CD14-positive monocyte (primary cell): ENCODE data around the gene B3GNT8. TPM values are rescaled to one million over a fixed set of nuclear protein-coding genes. Genes with fewer than 3 reads are reported as not detected.

ENCODE experiments used
- DNase-seq, 3 donors: peaks; one replicate each; pipeline ENCODE4 v3.0.0-alpha.2; 2011 to 2022
- H2AFZ ChIP-seq: 2 replicates; pipeline ENCODE4 v1.6.0; 2012; ENCODE audit warnings: mild to moderate bottlenecking, low read depth, low read length, inconsistent platforms; ENCODE audit not compliant: insufficient read depth, poor library complexity, severe bottlenecking
- H3K27ac ChIP-seq, 2 donors: 1 replicate in 1 of 2; 2 replicates in 1 of 2; pipeline ENCODE4 v1.5.1; 2012 to 2013; ENCODE audit warnings: low read length in 2 of 2, control low read depth in 1 of 2, inconsistent platforms in 1 of 2, low read depth in 1 of 2, mild to moderate bottlenecking in 1 of 2
- H3K27me3 ChIP-seq, 2 donors: one replicate each; pipeline versions ENCODE4 v1.6.0 to v1.6.1; 2011 to 2013; ENCODE audit warnings: low read length in 2 of 2; ENCODE audit not compliant: control insufficient read depth in 2 of 2, insufficient read depth in 2 of 2
- H3K36me3 ChIP-seq, 2 donors: replicated peaks in 1 of 2; 1 replicate in 1 of 2; 2 replicates in 1 of 2; pipeline versions ENCODE4 v1.5.1 to v1.6.1; 2012 to 2013; ENCODE audit warnings: low read length in 2 of 2, control low read depth in 1 of 2, inconsistent platforms in 1 of 2, mild to moderate bottlenecking in 1 of 2; ENCODE audit not compliant: insufficient read depth in 2 of 2, control insufficient read depth in 1 of 2
- H3K4me1 ChIP-seq, 2 donors: 1 replicate in 1 of 2; 2 replicates in 1 of 2; pipeline versions ENCODE4 v1.5.1 to v1.6.1; 2012 to 2013; ENCODE audit warnings: low read length in 2 of 2, control low read depth in 1 of 2, inconsistent platforms in 1 of 2, mild to moderate bottlenecking in 1 of 2, moderate library complexity in 1 of 2; ENCODE audit not compliant: insufficient read depth in 2 of 2, control insufficient read depth in 1 of 2
- H3K4me2 ChIP-seq: replicated peaks from 2 replicates; pipeline ENCODE3; 2012; ENCODE audit warnings: low read length, moderate library complexity, mild to moderate bottlenecking; ENCODE audit not compliant: poor library complexity, severe bottlenecking; ENCODE audit errors: extremely low read depth
- H3K4me3 ChIP-seq, 3 experiments: fragments of 200-600 bp in 1 of 3; sonication (generic) in 1 of 3; replicated peaks in 1 of 3; 1 replicate in 2 of 3; 2 replicates in 1 of 3; pipeline ENCODE4 v1.5.1; 2011 to 2013; ENCODE audit warnings: low read length in 3 of 3, mild to moderate bottlenecking in 3 of 3, control low read depth in 2 of 3, low read depth in 2 of 3, inconsistent platforms in 1 of 3, moderate library complexity in 1 of 3
- H3K79me2 ChIP-seq: 2 replicates; pipeline ENCODE4 v1.6.0; 2012; ENCODE audit warnings: mild to moderate bottlenecking, control low read depth, inconsistent platforms, low read length, moderate library complexity; ENCODE audit not compliant: insufficient read depth
- H3K9ac ChIP-seq: 2 replicates; pipeline ENCODE4 v1.6.0; 2017; ENCODE audit warnings: low read length, mild to moderate bottlenecking; ENCODE audit not compliant: insufficient read depth, poor library complexity, severe bottlenecking
- H3K9me3 ChIP-seq, 2 donors: replicated peaks in 1 of 2; 1 replicate in 1 of 2; 2 replicates in 1 of 2; pipeline versions ENCODE4 v1.5.1 to v1.6.1; 2012 to 2013; ENCODE audit warnings: low read length in 2 of 2, control low read depth in 1 of 2; ENCODE audit not compliant: control insufficient read depth in 1 of 2, insufficient read depth in 1 of 2
- H4K20me1 ChIP-seq: 2 replicates; pipeline ENCODE4 v1.6.0; 2012; ENCODE audit warnings: mild to moderate bottlenecking, low read length, control low read depth, moderate library complexity; ENCODE audit not compliant: insufficient read depth
- H3K27ac Mint-ChIP-seq, 7 donors: one replicate each; pipeline ENCODE4 v1.8.0; 2020; ENCODE audit warnings: mild to moderate bottlenecking in 7 of 7, mixed read lengths in 7 of 7, moderate library complexity in 6 of 7, inconsistent platforms in 2 of 7
- H3K27me3 Mint-ChIP-seq, 3 donors: one replicate each; pipeline ENCODE4 v1.8.0; 2021 to 2022; ENCODE audit warnings: low read depth in 3 of 3, mild to moderate bottlenecking in 3 of 3, mixed read lengths in 3 of 3, moderate library complexity in 3 of 3, inconsistent platforms in 1 of 3
- H3K36me3 Mint-ChIP-seq, 2 donors: one replicate each; pipeline ENCODE4 v1.8.0; 2020; ENCODE audit warnings: mixed read lengths in 2 of 2, inconsistent platforms in 1 of 2, mild to moderate bottlenecking in 1 of 2
- H3K4me1 Mint-ChIP-seq: one replicate; pipeline ENCODE4 v1.8.0; 2020; ENCODE audit warnings: mild to moderate bottlenecking, mixed read lengths
- H3K4me3 Mint-ChIP-seq, 2 donors: one replicate each; pipeline ENCODE4 v1.8.0; 2020; ENCODE audit warnings: mild to moderate bottlenecking in 2 of 2, mixed read lengths in 2 of 2, moderate library complexity in 1 of 2
- H3K9me3 Mint-ChIP-seq, 7 donors: one replicate each; pipeline ENCODE4 v1.8.0; 2020 to 2022; ENCODE audit warnings: mixed read lengths in 7 of 7, mild to moderate bottlenecking in 6 of 7, moderate library complexity in 6 of 7, inconsistent platforms in 2 of 7
- WGBS: methylation state at CpG from one replicate; pipeline ENCODE4 v1.1.5; 2013; ENCODE audit warnings: missing lambda C conversion rate; ENCODE audit not compliant: insufficient coverage; 5-methylcytosine and 5-hydroxymethylcytosine counted together
- intact Hi-C, 2 donors: fragments of 100-400 bp; cut with micrococcal nuclease; formaldehyde crosslinking; loops; one replicate each; pipeline versions ENCODE4 v1.15.0 to v1.15.1; 2023
- polyA minus RNA-seq: library from RNA; depleted of rRNA, polyadenylated mRNA; stranded (reverse); fragments of >200 nt; gene quantifications from 2 replicates; pipeline ENCODE4 v1.2.3, GENCODE V29; 2012
- polyA plus RNA-seq, 3 donors: library from polyadenylated mRNA; depleted of rRNA in 1 of 3; unstranded in 2 of 3; stranded (reverse) in 1 of 3; fragments of 300-500 nt in 2 of 3; fragments of >200 nt in 1 of 3; fragmentation: Illumina TruSeq in 2 of 3; gene quantifications; 1 replicate in 2 of 3; 2 replicates in 1 of 3; pipeline ENCODE4 v1.2.3, GENCODE V29; 2012 to 2021
- total RNA-seq, 12 experiments: library from RNA in 1 of 12; stranded (reverse) in 1 of 12; fragments of 120-200 nt in 1 of 12; gene quantifications; one replicate each; pipeline ENCODE4 v1.2.4 and lab custom pipeline; 2013 to 2026; ENCODE audit warnings: mixed read lengths in 6 of 12, inconsistent platforms in 1 of 12
- TF ChIP-seq, protein P1 (sequence below): fragments of 200-600 bp; IDR thresholded peaks from one replicate; pipeline ENCODE4 v1.8.0; 2022; ENCODE audit warnings: antibody characterized with exemption, mild to moderate bottlenecking

B3GNT8 gene, protein sequence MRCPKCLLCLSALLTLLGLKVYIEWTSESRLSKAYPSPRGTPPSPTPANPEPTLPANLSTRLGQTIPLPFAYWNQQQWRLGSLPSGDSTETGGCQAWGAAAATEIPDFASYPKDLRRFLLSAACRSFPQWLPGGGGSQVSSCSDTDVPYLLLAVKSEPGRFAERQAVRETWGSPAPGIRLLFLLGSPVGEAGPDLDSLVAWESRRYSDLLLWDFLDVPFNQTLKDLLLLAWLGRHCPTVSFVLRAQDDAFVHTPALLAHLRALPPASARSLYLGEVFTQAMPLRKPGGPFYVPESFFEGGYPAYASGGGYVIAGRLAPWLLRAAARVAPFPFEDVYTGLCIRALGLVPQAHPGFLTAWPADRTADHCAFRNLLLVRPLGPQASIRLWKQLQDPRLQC
- 13.6 TPM for total RNA-seq (2013)
- 10 to 100 TPM in 2 of 3 donors, 1 to 10 TPM in 1; 2.9 to 18.9 (median 17.4) TPM for polyA plus RNA-seq
- 21.2 and 25.3 TPM in 2 replicates for polyA minus RNA-seq
- total RNA-seq (lab: John Stamatoyannopoulos, UW) = 0.34 to 2.7 (median 2.0) reads per million in 11 experiments

DNA sequence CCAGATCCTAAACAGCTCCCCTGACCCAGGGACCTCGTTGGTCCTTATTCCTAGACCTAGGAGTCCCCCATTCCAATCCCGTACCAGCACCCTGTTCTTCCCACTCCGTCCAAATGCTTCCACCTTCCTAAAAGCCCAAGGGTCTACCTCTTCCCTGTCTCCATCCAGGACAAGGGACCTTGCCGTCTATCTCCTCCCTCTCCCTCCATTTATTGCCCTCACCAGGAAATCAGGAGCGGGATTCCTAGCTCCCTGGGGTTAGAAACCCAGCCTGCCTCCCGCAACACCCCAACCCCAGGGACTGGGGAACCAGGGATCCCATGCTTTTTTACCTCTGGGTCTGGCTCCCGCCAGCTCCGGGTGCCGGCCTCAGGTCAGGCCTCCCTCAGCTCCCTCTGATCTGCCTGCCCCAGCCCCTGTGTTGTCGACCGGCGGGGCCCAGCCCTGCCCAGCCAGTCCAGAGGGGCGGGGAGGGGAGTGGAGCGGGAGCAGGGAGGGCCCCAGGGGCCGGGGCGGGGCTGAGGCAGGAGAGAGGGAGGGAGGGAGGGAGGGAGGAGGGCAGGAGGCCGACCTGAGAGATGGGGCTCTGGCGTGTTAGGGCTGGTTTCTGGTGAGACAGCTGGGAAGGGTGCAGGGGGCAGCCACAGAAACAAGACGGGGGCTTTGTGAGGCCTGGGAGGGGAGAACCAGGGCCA, at the start of gene B3GNT8:
TSS of gene B3GNT8 (minus strand) at position 423 of the 695 bp plus-strand sequence. CDS start 596 bp downstream, outside the sequence.
- Histone ChIP-seq H4K20me1 (peaks cover 38% of the 10 kb centered on the region), H3K4me1 (peaks cover 71 to 80% of the 10 kb centered on the region in 2 donors), H2AFZ (peak within 1 kb of the TSS; percentile 77), H3K4me2 (peak within 1 kb of the TSS; percentile 87), H3K9ac (peak within 1 kb of the TSS; percentile 71), H3K79me2 (peaks cover 77% of the 10 kb centered on the region), H3K4me3 (peak within 1 kb of the TSS; percentile 61 to 85 (median 75)), H3K27ac (peak within 1 kb of the TSS; percentile 73 to 77), H3K36me3 (peaks cover 41 to 44% of the 10 kb centered on the region in 2 donors), H3K27me3 (no peaks in the 10 kb centered on the region), H3K9me3 (no peaks in the 10 kb centered on the region)
- peaks cover 34 to 55% of the 10 kb centered on the region in 2 donors for H3K36me3 Mint-ChIP-seq
- 2% methylated on average over 11 of the region's 19 CpGs for WGBS
- H3K4me3 Mint-ChIP-seq = peak within 1 kb of the TSS; percentile 94 to 98
- peak within 1 kb of the TSS; percentile 87 to 97 (median 91) for H3K27ac Mint-ChIP-seq
- no peaks in the 10 kb centered on the region for H3K9me3 Mint-ChIP-seq
- H3K27me3 Mint-ChIP-seq = peaks cover 0 to 1% (median 0%) of the 10 kb centered on the region in 3 donors
- peak; percentile 35 to 62 (median 36) for DNase-seq
- intact Hi-C loops = loop anchor here in 1 of 2 donors (10.0 kb wide), 1 partner anchor 52 kb away; the partner anchor contains the start of gene TMEM91
- H3K4me1 Mint-ChIP-seq = peaks cover 64% of the 10 kb centered on the region
- TF ChIP-seq, protein P1, sequence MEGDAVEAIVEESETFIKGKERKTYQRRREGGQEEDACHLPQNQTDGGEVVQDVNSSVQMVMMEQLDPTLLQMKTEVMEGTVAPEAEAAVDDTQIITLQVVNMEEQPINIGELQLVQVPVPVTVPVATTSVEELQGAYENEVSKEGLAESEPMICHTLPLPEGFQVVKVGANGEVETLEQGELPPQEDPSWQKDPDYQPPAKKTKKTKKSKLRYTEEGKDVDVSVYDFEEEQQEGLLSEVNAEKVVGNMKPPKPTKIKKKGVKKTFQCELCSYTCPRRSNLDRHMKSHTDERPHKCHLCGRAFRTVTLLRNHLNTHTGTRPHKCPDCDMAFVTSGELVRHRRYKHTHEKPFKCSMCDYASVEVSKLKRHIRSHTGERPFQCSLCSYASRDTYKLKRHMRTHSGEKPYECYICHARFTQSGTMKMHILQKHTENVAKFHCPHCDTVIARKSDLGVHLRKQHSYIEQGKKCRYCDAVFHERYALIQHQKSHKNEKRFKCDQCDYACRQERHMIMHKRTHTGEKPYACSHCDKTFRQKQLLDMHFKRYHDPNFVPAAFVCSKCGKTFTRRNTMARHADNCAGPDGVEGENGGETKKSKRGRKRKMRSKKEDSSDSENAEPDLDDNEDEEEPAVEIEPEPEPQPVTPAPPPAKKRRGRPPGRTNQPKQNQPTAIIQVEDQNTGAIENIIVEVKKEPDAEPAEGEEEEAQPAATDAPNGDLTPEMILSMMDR = no peak

DNA sequence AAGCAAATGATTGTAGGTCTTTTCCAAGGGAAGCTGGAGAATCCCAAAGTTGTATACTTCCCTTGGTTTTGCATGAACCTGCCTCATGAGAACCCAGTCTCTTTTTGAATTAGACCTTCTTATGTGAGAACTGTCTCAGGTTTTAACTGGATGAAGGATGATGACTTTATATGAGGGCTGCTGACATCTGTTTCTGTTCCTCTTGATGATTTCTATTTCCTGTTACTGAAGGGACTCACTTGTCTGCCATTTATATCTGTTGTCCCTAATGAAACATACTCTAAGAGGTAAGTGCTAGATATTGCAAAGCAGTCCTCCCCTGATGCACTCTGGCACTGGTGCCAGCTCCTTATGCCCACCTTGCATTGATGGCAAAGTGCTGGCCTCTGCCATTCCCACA, 49.4 kb upstream of the B3GNT8 start:
- no peak overlapping the region for H3K4me2 ChIP-seq
- H3K9me3 ChIP-seq = peaks cover 0 to 6% of the 10 kb centered on the region in 2 donors
- no peaks in the 10 kb centered on the region for H4K20me1 ChIP-seq
- no peaks in the 10 kb centered on the region for H3K36me3 ChIP-seq
- Mint-ChIP-seq H3K27ac (no peak overlapping the region), H3K4me1 (peaks cover 3% of the 10 kb centered on the region), H3K27me3 (peaks cover 8 to 22% (median 16%) of the 10 kb centered on the region in 3 donors), H3K36me3 (no peaks in the 10 kb centered on the region), H3K9me3 (peaks cover 0 to 14% (median 6%) of the 10 kb centered on the region in 7 donors), H3K4me3 (no peak overlapping the region)
- H2AFZ ChIP-seq = no peak overlapping the region
- H3K4me3 ChIP-seq = no peak overlapping the region
- no peaks in the 10 kb centered on the region for H3K79me2 ChIP-seq
- H3K4me1 ChIP-seq = no peaks in the 10 kb centered on the region
- H3K9ac ChIP-seq = no peak overlapping the region
- H3K27ac ChIP-seq = no peak overlapping the region
- TF ChIP-seq, protein P1 = no peak
- no peak for DNase-seq
- H3K27me3 ChIP-seq = peaks cover 11 to 15% of the 10 kb centered on the region in 2 donors
- intact Hi-C loops = no loop called here
